PC-3 (cell line): Measurements from ENCODE around the gene ARHGAP22.

Source experiments
- EZH2 ChIP-seq: fragments of 300-600 bp; sonication (generic); IDR thresholded peaks from one replicate; pipeline ENCODE4 v1.6.1; 2017; ENCODE audit warnings: antibody characterized with exemption, mild to moderate bottlenecking, low read length; ENCODE audit not compliant: unreplicated experiment
- EZH2phosphoT487 ChIP-seq: fragments of 300-600 bp; sonication (generic); IDR thresholded peaks from 2 replicates; pipeline ENCODE4 v1.6.1; 2018; ENCODE audit warnings: mild to moderate bottlenecking, antibody characterized with exemption, low read length, borderline replicate concordance
- TF ChIP-seq, protein P1 (sequence below): fragments of 300-600 bp; sonication (generic); conservative IDR thresholded peaks from 2 replicates; pipeline ENCODE4 v1.5.1; 2017; ENCODE audit warnings: antibody characterized with exemption, low read depth, mild to moderate bottlenecking, low read length

DNA sequence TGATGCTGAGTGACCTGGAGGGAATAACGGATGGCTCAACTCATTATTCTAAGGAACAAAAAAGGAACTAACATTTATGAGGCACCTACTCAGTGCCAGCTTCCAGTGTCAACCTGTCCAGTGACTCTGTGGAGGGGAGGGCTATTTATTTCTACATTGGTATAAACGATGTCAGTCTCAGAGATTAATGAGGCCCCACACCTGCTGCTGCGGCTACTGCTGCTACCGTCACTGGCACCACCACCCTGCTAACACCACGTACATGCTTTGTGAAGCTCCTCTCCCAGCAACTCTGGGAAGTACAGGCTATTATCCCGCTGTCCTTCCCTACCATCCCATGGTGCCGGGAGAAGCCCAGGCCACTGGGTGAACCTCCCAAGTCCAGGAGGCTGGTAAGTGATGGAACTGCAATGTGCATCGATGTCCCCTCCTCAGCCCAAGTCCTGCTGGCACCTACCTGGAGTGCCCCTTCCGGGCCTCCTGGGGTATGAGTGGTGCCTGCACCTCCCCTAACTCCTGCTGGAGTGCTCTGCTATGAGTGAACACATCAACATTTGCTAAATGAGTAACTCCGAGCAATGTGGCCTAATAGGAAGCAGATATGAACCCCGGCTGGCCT is 101.5 kb downstream of the ARHGAP22 start:
- TF ChIP-seq, protein P1, sequence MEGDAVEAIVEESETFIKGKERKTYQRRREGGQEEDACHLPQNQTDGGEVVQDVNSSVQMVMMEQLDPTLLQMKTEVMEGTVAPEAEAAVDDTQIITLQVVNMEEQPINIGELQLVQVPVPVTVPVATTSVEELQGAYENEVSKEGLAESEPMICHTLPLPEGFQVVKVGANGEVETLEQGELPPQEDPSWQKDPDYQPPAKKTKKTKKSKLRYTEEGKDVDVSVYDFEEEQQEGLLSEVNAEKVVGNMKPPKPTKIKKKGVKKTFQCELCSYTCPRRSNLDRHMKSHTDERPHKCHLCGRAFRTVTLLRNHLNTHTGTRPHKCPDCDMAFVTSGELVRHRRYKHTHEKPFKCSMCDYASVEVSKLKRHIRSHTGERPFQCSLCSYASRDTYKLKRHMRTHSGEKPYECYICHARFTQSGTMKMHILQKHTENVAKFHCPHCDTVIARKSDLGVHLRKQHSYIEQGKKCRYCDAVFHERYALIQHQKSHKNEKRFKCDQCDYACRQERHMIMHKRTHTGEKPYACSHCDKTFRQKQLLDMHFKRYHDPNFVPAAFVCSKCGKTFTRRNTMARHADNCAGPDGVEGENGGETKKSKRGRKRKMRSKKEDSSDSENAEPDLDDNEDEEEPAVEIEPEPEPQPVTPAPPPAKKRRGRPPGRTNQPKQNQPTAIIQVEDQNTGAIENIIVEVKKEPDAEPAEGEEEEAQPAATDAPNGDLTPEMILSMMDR, result no peak
- TF ChIP-seq EZH2phosphoT487 (no peak), EZH2 (no peak)
